Measurements from ENCODE around the gene ABCA3. TPM values are rescaled to one million over a fixed set of nuclear protein-coding genes. Genes with fewer than 3 reads are reported as not detected.

Gene ABCA3
- total RNA-seq, 4 donors from 2014 or later = 14.9 to 22.2 (median 15.8) TPM

GRCh38 chr16:2282866-2283555 lies 57.5 kb downstream of the ABCA3 start:
- WGBS, 2 donors = 81 to 85% methylated on average over 24 of the region's 26 CpGs
- Histone ChIP-seq H3K4me1 (peaks cover 0 to 3% (median 0%) of the 10 kb centered on the region in 4 donors), H3K4me3 (no peak overlapping the region), H3K27ac (no peak overlapping the region), H3K36me3 (peaks cover 0 to 93% (median 0%) of the 10 kb centered on the region in 3 donors), H3K9me3 (no peaks in the 10 kb centered on the region), H3K27me3 (no peaks in the 10 kb centered on the region)
- no peak for DNase-seq (ENCODE audit: low spot score in 2 of 2)
- no peak for TF ChIP-seq EP300 (IDR thresholded peaks at IDR 0.05)
- no peak for TF ChIP-seq CTCF (IDR thresholded peaks at IDR 0.05)
- no peak for TF ChIP-seq POLR2A (IDR thresholded peaks at IDR 0.05)

- 67 to 80% methylated on average over 5 of the region's 5 CpGs for WGBS, 2 donors
- Histone ChIP-seq H3K27me3 (no peaks in the 10 kb centered on the region), H3K9me3 (no peaks in the 10 kb centered on the region), H3K4me3 (no peak overlapping the region), H3K4me1 (peaks cover 0 to 3% (median 0%) of the 10 kb centered on the region in 4 donors), H3K27ac (no peak overlapping the region), H3K36me3 (peaks cover 0 to 93% (median 0%) of the 10 kb centered on the region in 3 donors)
- TF ChIP-seq EP300 (IDR thresholded peaks at IDR 0.05) = no peak
- no peak for DNase-seq (ENCODE audit: low spot score in 2 of 2)
These were observed 58.3 kb downstream of the ABCA3 start for GRCh38 chr16:2282262-2282661.

GRCh38 chr16:2280981-2281542 lies 59.5 kb downstream of the ABCA3 start:
- no peaks in the 10 kb centered on the region for H3K9me3 ChIP-seq
- TF ChIP-seq CTCF (IDR thresholded peaks at IDR 0.05) (no peak), POLR2A (IDR thresholded peaks at IDR 0.05) (no peak), EP300 (IDR thresholded peaks at IDR 0.05) (no peak)
- peaks cover 0 to 93% (median 0%) of the 10 kb centered on the region in 3 donors for H3K36me3 ChIP-seq
- peaks cover 0 to under 1% (median 0%) of the 10 kb centered on the region in 4 donors for H3K4me1 ChIP-seq
- no peak for DNase-seq (ENCODE audit: low spot score in 2 of 2)
- H3K27me3 ChIP-seq = no peaks in the 10 kb centered on the region
- H3K27ac ChIP-seq = no peak overlapping the region
- H3K4me3 ChIP-seq = no peak overlapping the region
- WGBS, 2 donors = 84 to 85% methylated on average over 20 to 24 of the region's 24 CpGs

GRCh38 chr16:2280461-2280860 lies 60.1 kb downstream of the ABCA3 start:
- peaks cover 0 to 93% (median 0%) of the 10 kb centered on the region in 3 donors for H3K36me3 ChIP-seq
- TF ChIP-seq EP300 (IDR thresholded peaks at IDR 0.05) (no peak), POLR2A (IDR thresholded peaks at IDR 0.05) (no peak), CTCF (IDR thresholded peaks at IDR 0.05) (no peak)

GRCh38 chr16:2278956-2279800 lies 61.4 kb downstream of the ABCA3 start:
- Histone ChIP-seq H3K9me3 (no peaks in the 10 kb centered on the region), H3K27ac (no peak overlapping the region), H3K4me1 (no peaks in the 10 kb centered on the region), H3K4me3 (no peak overlapping the region), H3K36me3 (peaks cover 0 to 85% (median 0%) of the 10 kb centered on the region in 3 donors), H3K27me3 (no peaks in the 10 kb centered on the region)
- WGBS, 2 donors = 87% methylated on average over 22 to 26 of the region's 26 CpGs
- DNase-seq (ENCODE audit: low spot score in 2 of 2) = no peak
- TF ChIP-seq POLR2A (IDR thresholded peaks at IDR 0.05) = no peak
- TF ChIP-seq EP300 (IDR thresholded peaks at IDR 0.05) = no peak
- no peak for TF ChIP-seq CTCF (IDR thresholded peaks at IDR 0.05)

More at GRCh38 chr16:2280461-2280860, 60.1 kb downstream of the ABCA3 start:
- H3K4me1 ChIP-seq = no peaks in the 10 kb centered on the region
- no peaks in the 10 kb centered on the region for H3K27me3 ChIP-seq
- no peak overlapping the region for H3K4me3 ChIP-seq
- H3K9me3 ChIP-seq = no peaks in the 10 kb centered on the region
- H3K27ac ChIP-seq = no peak overlapping the region
- WGBS, 2 donors = 80 to 88% methylated on average over 5 to 8 of the region's 8 CpGs
- DNase-seq (ENCODE audit: low spot score in 2 of 2) = no peak

All from tibial nerve (tissue), 4 donors.